T-helper 1 cell treated with Interleukin-12 subunit alpha and Interleukin-12 subunit beta and Interleukin-4 antibody, amounts not matched to agents 30 μg/mL and 1 μg/mL, for 36 hours (primary cell): ENCODE measurements around the gene SERINC5.
"Not testable (repeated sequence)": the region's sequence is repeated elsewhere in the genome, so short reads cannot be mapped to it uniquely, and the experiment has no call there.

Experiments used
- H3K27ac Mint-ChIP-seq: one replicate; pipeline ENCODE4 v1.8.0; 2021; ENCODE audit warnings: mild to moderate bottlenecking, mixed read lengths
- H3K27me3 Mint-ChIP-seq: one replicate; pipeline ENCODE4 v1.8.0; 2021; ENCODE audit warnings: low read depth, mixed read lengths
- H3K36me3 Mint-ChIP-seq: one replicate; pipeline ENCODE4 v1.8.0; 2021; ENCODE audit warnings: low read depth, mixed read lengths
- H3K4me1 Mint-ChIP-seq: one replicate; pipeline ENCODE4 v1.8.0; 2021; ENCODE audit warnings: low read depth, mixed read lengths
- H3K4me3 Mint-ChIP-seq: one replicate; pipeline ENCODE4 v1.8.0; 2021; ENCODE audit warnings: mild to moderate bottlenecking, moderate library complexity, mixed read lengths
- H3K9me3 Mint-ChIP-seq: one replicate; pipeline ENCODE4 v1.8.0; 2021; ENCODE audit warnings: mixed read lengths

SERINC5 gene

GRCh38 chr5:80146046-80146445, 109.8 kb downstream of the SERINC5 start:
- Mint-ChIP-seq H3K36me3 (peaks cover 51% of the 10 kb centered on the region), H3K27ac (no peak overlapping the region), H3K27me3 (no peaks in the 10 kb centered on the region), H3K4me1 (peaks cover 20% of the 10 kb centered on the region), H3K4me3 (no peak overlapping the region), H3K9me3 (no peaks in the 10 kb centered on the region)

GRCh38 chr5:80143491-80143890, 112.4 kb downstream of the SERINC5 start:
- H3K4me3 Mint-ChIP-seq: no peak overlapping the region
- no peak overlapping the region for H3K27ac Mint-ChIP-seq
- H3K27me3 Mint-ChIP-seq: no peaks in the 10 kb centered on the region
- H3K4me1 Mint-ChIP-seq: peaks cover 25% of the 10 kb centered on the region
- H3K9me3 Mint-ChIP-seq: no peaks in the 10 kb centered on the region
- H3K36me3 Mint-ChIP-seq: peaks cover 49% of the 10 kb centered on the region

GRCh38 chr5:80142996-80143395, 112.9 kb downstream of the SERINC5 start:
- no peak overlapping the region for H3K4me3 Mint-ChIP-seq
- peaks cover 50% of the 10 kb centered on the region for H3K36me3 Mint-ChIP-seq
- no peak overlapping the region for H3K27ac Mint-ChIP-seq
- H3K4me1 Mint-ChIP-seq: peaks cover 26% of the 10 kb centered on the region
- H3K27me3 Mint-ChIP-seq: no peaks in the 10 kb centered on the region
- no peaks in the 10 kb centered on the region for H3K9me3 Mint-ChIP-seq

GRCh38 chr5:80141681-80142080, 114.2 kb downstream of the SERINC5 start:
- H3K4me3 Mint-ChIP-seq: no peak overlapping the region
- peak overlapping the region; percentile 41 for H3K27ac Mint-ChIP-seq
- no peaks in the 10 kb centered on the region for H3K9me3 Mint-ChIP-seq
- H3K4me1 Mint-ChIP-seq: peaks cover 34% of the 10 kb centered on the region
- H3K27me3 Mint-ChIP-seq: no peaks in the 10 kb centered on the region
- H3K36me3 Mint-ChIP-seq: peaks cover 47% of the 10 kb centered on the region

- H3K36me3 Mint-ChIP-seq: peaks cover 49% of the 10 kb centered on the region
- no peak overlapping the region for H3K4me3 Mint-ChIP-seq
- peak overlapping the region; percentile 41 for H3K27ac Mint-ChIP-seq
- peaks cover 39% of the 10 kb centered on the region for H3K4me1 Mint-ChIP-seq
- no peaks in the 10 kb centered on the region for H3K9me3 Mint-ChIP-seq
- H3K27me3 Mint-ChIP-seq: no peaks in the 10 kb centered on the region
Observed at GRCh38 chr5:80141147-80141671, 114.6 kb downstream of the SERINC5 start.

- Mint-ChIP-seq H3K4me1 (peaks cover 46% of the 10 kb centered on the region), H3K27me3 (no peaks in the 10 kb centered on the region), H3K27ac (peak overlapping the region; percentile 68), H3K4me3 (no peak overlapping the region), H3K9me3 (no peaks in the 10 kb centered on the region), H3K36me3 (peaks cover 49% of the 10 kb centered on the region)
Observed at GRCh38 chr5:80140496-80140895, 115.4 kb downstream of the SERINC5 start.

- Mint-ChIP-seq H3K4me3 (no peak overlapping the region), H3K27me3 (no peaks in the 10 kb centered on the region), H3K36me3 (peaks cover 47% of the 10 kb centered on the region), H3K4me1 (peaks cover 54% of the 10 kb centered on the region), H3K9me3 (no peaks in the 10 kb centered on the region), H3K27ac (peak overlapping the region; percentile 68)
Observed at GRCh38 chr5:80139466-80139972, 116.3 kb downstream of the SERINC5 start.

GRCh38 chr5:80138486-80138885, 117.4 kb downstream of the SERINC5 start:
- Mint-ChIP-seq H3K9me3 (no peaks in the 10 kb centered on the region), H3K4me3 (no peak overlapping the region), H3K27ac (no peak overlapping the region), H3K27me3 (no peaks in the 10 kb centered on the region), H3K36me3 (peaks cover 42% of the 10 kb centered on the region), H3K4me1 (peaks cover 59% of the 10 kb centered on the region)

- Mint-ChIP-seq H3K4me3 (peak overlapping the region; percentile 68), H3K36me3 (peaks cover 44% of the 10 kb centered on the region), H3K27ac (peak overlapping the region; percentile 91), H3K4me1 (peaks cover 58% of the 10 kb centered on the region)
- not testable (repeated sequence) for H3K9me3 Mint-ChIP-seq, H3K27me3 Mint-ChIP-seq
Observed at GRCh38 chr5:80136798-80137197, 119.0 kb downstream of the SERINC5 start.

GRCh38 chr5:80134876-80135275, 121.0 kb downstream of the SERINC5 start:
- peak overlapping the region; percentile 91 for H3K27ac Mint-ChIP-seq
- H3K4me1 Mint-ChIP-seq: peaks cover 47% of the 10 kb centered on the region

GRCh38 chr5:80129146-80129545, 126.7 kb downstream of the SERINC5 start:
- Mint-ChIP-seq H3K9me3 (peaks cover 18% of the 10 kb centered on the region), H3K27ac (no peak overlapping the region), H3K36me3 (peaks cover 41% of the 10 kb centered on the region), H3K4me1 (peaks cover 27% of the 10 kb centered on the region), H3K4me3 (no peak overlapping the region), H3K27me3 (no peaks in the 10 kb centered on the region)

More at GRCh38 chr5:80134876-80135275, 121.0 kb downstream of the SERINC5 start:
- peaks cover 18% of the 10 kb centered on the region for H3K9me3 Mint-ChIP-seq
- H3K27me3 Mint-ChIP-seq: no peaks in the 10 kb centered on the region
- H3K36me3 Mint-ChIP-seq: peaks cover 52% of the 10 kb centered on the region
- H3K4me3 Mint-ChIP-seq: no peak overlapping the region

- Mint-ChIP-seq H3K4me1 (peaks cover 25% of the 10 kb centered on the region), H3K27ac (no peak overlapping the region), H3K9me3 (peaks cover 18% of the 10 kb centered on the region), H3K4me3 (no peak overlapping the region), H3K27me3 (no peaks in the 10 kb centered on the region), H3K36me3 (peaks cover 35% of the 10 kb centered on the region)
Observed at GRCh38 chr5:80128141-80128540, 127.7 kb downstream of the SERINC5 start.

- peaks cover 26% of the 10 kb centered on the region for H3K4me1 Mint-ChIP-seq
- peaks cover 18% of the 10 kb centered on the region for H3K9me3 Mint-ChIP-seq
- peaks cover 30% of the 10 kb centered on the region for H3K36me3 Mint-ChIP-seq
- no peak overlapping the region for H3K27ac Mint-ChIP-seq
- no peak overlapping the region for H3K4me3 Mint-ChIP-seq
- no peaks in the 10 kb centered on the region for H3K27me3 Mint-ChIP-seq
Observed at GRCh38 chr5:80127116-80127552, 128.7 kb downstream of the SERINC5 start.

- peaks cover 26% of the 10 kb centered on the region for H3K4me1 Mint-ChIP-seq
- H3K9me3 Mint-ChIP-seq: peaks cover 7% of the 10 kb centered on the region
- no peaks in the 10 kb centered on the region for H3K27me3 Mint-ChIP-seq
- H3K36me3 Mint-ChIP-seq: peaks cover 19% of the 10 kb centered on the region
- peak overlapping the region; percentile 18 for H3K4me3 Mint-ChIP-seq
- H3K27ac Mint-ChIP-seq: peak overlapping the region; percentile 77
Observed at GRCh38 chr5:80125962-80126480, 129.8 kb downstream of the SERINC5 start.
